Measurements from ENCODE around the gene TRPV3. TPM values are rescaled to one million over a fixed set of nuclear protein-coding genes. Genes with fewer than 3 reads are reported as not detected.

Gene TRPV3
- 0.16 and 0.31 TPM in 2 replicates for total RNA-seq

GRCh38 chr17:3557768-3558583 lies at the start of gene TRPV3:
TRPV3 (minus strand) TSS chr17:3557812; CDS start chr17:3554850, 2,962 bp downstream.
- intact Hi-C loops (cut with micrococcal nuclease) = no loop called here
- H3K36me3 Mint-ChIP-seq (ENCODE audit: low read depth) = no peaks in the 10 kb centered on the region
- H3K4me3 Mint-ChIP-seq = no peak within 1 kb of the TSS
- H3K27me3 Mint-ChIP-seq = no peaks in the 10 kb centered on the region
- H3K27ac Mint-ChIP-seq = peak within 1 kb of the TSS; percentile 86
- peak; percentile 72 for DNase-seq
- no peaks in the 10 kb centered on the region for H3K9me3 Mint-ChIP-seq
- H3K4me1 Mint-ChIP-seq = peaks cover 20% of the 10 kb centered on the region

GRCh38 chr17:3603870-3604259 lies 46.3 kb upstream of the TRPV3 start:
- Mint-ChIP-seq H3K27ac (no peak overlapping the region), H3K9me3 (no peaks in the 10 kb centered on the region), H3K4me1 (no peaks in the 10 kb centered on the region), H3K36me3 (ENCODE audit: low read depth) (peaks cover 8% of the 10 kb centered on the region), H3K27me3 (no peaks in the 10 kb centered on the region), H3K4me3 (no peak overlapping the region)
- DNase-seq = no peak
- intact Hi-C loops (cut with micrococcal nuclease) = loop anchor here (2.0 kb wide), 1 partner anchor 45 kb away; no protein-coding TSS in a partner anchor

- intact Hi-C loops (cut with micrococcal nuclease) = loop anchor here (2.0 kb wide), 1 partner anchor 46 kb away; no protein-coding TSS in a partner anchor
- Mint-ChIP-seq H3K4me1 (no peaks in the 10 kb centered on the region), H3K27ac (no peak overlapping the region), H3K9me3 (no peaks in the 10 kb centered on the region), H3K27me3 (no peaks in the 10 kb centered on the region), H3K4me3 (no peak overlapping the region), H3K36me3 (ENCODE audit: low read depth) (peaks cover 6% of the 10 kb centered on the region)
- no peak for DNase-seq
Observed at GRCh38 chr17:3603119-3603869, 45.7 kb upstream of the TRPV3 start.

- H3K27ac Mint-ChIP-seq = no peak overlapping the region
- no peaks in the 10 kb centered on the region for H3K9me3 Mint-ChIP-seq
- no peak overlapping the region for H3K4me3 Mint-ChIP-seq
- peaks cover 4% of the 10 kb centered on the region for H3K36me3 Mint-ChIP-seq (ENCODE audit: low read depth)
- intact Hi-C loops (cut with micrococcal nuclease) = loop anchor here (2.0 kb wide), 1 partner anchor 46 kb away; no protein-coding TSS in a partner anchor
- peak; percentile 75 for DNase-seq
- no peaks in the 10 kb centered on the region for H3K27me3 Mint-ChIP-seq
- H3K4me1 Mint-ChIP-seq = no peaks in the 10 kb centered on the region
Observed at GRCh38 chr17:3602499-3602898, 44.9 kb upstream of the TRPV3 start.

GRCh38 chr17:3600529-3601205 lies 43.1 kb upstream of the TRPV3 start:
- Mint-ChIP-seq H3K4me1 (no peaks in the 10 kb centered on the region), H3K27ac (no peak overlapping the region), H3K27me3 (no peaks in the 10 kb centered on the region), H3K36me3 (ENCODE audit: low read depth) (peaks cover 2% of the 10 kb centered on the region), H3K9me3 (no peaks in the 10 kb centered on the region), H3K4me3 (no peak overlapping the region)
- intact Hi-C loops (cut with micrococcal nuclease) = no loop called here
- no peak for DNase-seq

- Mint-ChIP-seq H3K36me3 (ENCODE audit: low read depth) (peaks cover 2% of the 10 kb centered on the region), H3K27ac (no peak overlapping the region), H3K4me3 (no peak overlapping the region), H3K4me1 (no peaks in the 10 kb centered on the region), H3K27me3 (no peaks in the 10 kb centered on the region), H3K9me3 (no peaks in the 10 kb centered on the region)
- no peak for DNase-seq
- intact Hi-C loops (cut with micrococcal nuclease) = no loop called here
Observed at GRCh38 chr17:3598078-3598477, 40.5 kb upstream of the TRPV3 start.

GRCh38 chr17:3596804-3597464 lies 39.3 kb upstream of the TRPV3 start:
- H3K36me3 Mint-ChIP-seq (ENCODE audit: low read depth) = no peaks in the 10 kb centered on the region
- H3K27me3 Mint-ChIP-seq = no peaks in the 10 kb centered on the region
- no peaks in the 10 kb centered on the region for H3K4me1 Mint-ChIP-seq
- DNase-seq = no peak
- intact Hi-C loops (cut with micrococcal nuclease) = no loop called here
- H3K4me3 Mint-ChIP-seq = no peak overlapping the region
- H3K9me3 Mint-ChIP-seq = no peaks in the 10 kb centered on the region
- no peak overlapping the region for H3K27ac Mint-ChIP-seq

- peaks cover under 1% of the 10 kb centered on the region for H3K36me3 Mint-ChIP-seq (ENCODE audit: low read depth)
- no peak overlapping the region for H3K4me3 Mint-ChIP-seq
- no peak for DNase-seq
- H3K27me3 Mint-ChIP-seq = no peaks in the 10 kb centered on the region
- no peaks in the 10 kb centered on the region for H3K9me3 Mint-ChIP-seq
- no peak overlapping the region for H3K27ac Mint-ChIP-seq
- intact Hi-C loops (cut with micrococcal nuclease) = no loop called here
- no peaks in the 10 kb centered on the region for H3K4me1 Mint-ChIP-seq
Observed at GRCh38 chr17:3594976-3595375, 37.4 kb upstream of the TRPV3 start.

GRCh38 chr17:3594051-3594800 lies 36.6 kb upstream of the TRPV3 start:
- H3K36me3 Mint-ChIP-seq (ENCODE audit: low read depth) = peaks cover 6% of the 10 kb centered on the region
- no peaks in the 10 kb centered on the region for H3K27me3 Mint-ChIP-seq
- H3K4me1 Mint-ChIP-seq = no peaks in the 10 kb centered on the region
- H3K4me3 Mint-ChIP-seq = no peak overlapping the region
- DNase-seq = no peak
- intact Hi-C loops (cut with micrococcal nuclease) = no loop called here
- H3K9me3 Mint-ChIP-seq = no peaks in the 10 kb centered on the region
- no peak overlapping the region for H3K27ac Mint-ChIP-seq

GRCh38 chr17:3593384-3593783 lies 35.8 kb upstream of the TRPV3 start:
- Mint-ChIP-seq H3K4me1 (no peaks in the 10 kb centered on the region), H3K4me3 (no peak overlapping the region), H3K27ac (no peak overlapping the region), H3K9me3 (no peaks in the 10 kb centered on the region), H3K36me3 (ENCODE audit: low read depth) (peaks cover 6% of the 10 kb centered on the region), H3K27me3 (no peaks in the 10 kb centered on the region)
- intact Hi-C loops (cut with micrococcal nuclease) = no loop called here
- DNase-seq = no peak

- Mint-ChIP-seq H3K36me3 (ENCODE audit: low read depth) (peaks cover 6% of the 10 kb centered on the region), H3K27me3 (no peaks in the 10 kb centered on the region), H3K4me3 (no peak overlapping the region), H3K27ac (no peak overlapping the region), H3K9me3 (no peaks in the 10 kb centered on the region), H3K4me1 (no peaks in the 10 kb centered on the region)
- DNase-seq = no peak
- intact Hi-C loops (cut with micrococcal nuclease) = no loop called here
Observed at GRCh38 chr17:3592216-3592860, 34.7 kb upstream of the TRPV3 start.

- H3K27ac Mint-ChIP-seq = no peak overlapping the region
Observed at GRCh38 chr17:3590768-3591167, 33.2 kb upstream of the TRPV3 start.

More at GRCh38 chr17:3590768-3591167, 33.2 kb upstream of the TRPV3 start:
- peaks cover 10% of the 10 kb centered on the region for H3K36me3 Mint-ChIP-seq (ENCODE audit: low read depth)
- no peaks in the 10 kb centered on the region for H3K27me3 Mint-ChIP-seq
- no peaks in the 10 kb centered on the region for H3K4me1 Mint-ChIP-seq
- H3K9me3 Mint-ChIP-seq = no peaks in the 10 kb centered on the region
- no peak overlapping the region for H3K4me3 Mint-ChIP-seq
- intact Hi-C loops (cut with micrococcal nuclease) = no loop called here
- no peak for DNase-seq
